ENCODE data around the gene LAMA1. TPM values are rescaled to one million over a fixed set of nuclear protein-coding genes. Genes with fewer than 3 reads are reported as not detected.

Gene LAMA1
- total RNA-seq, 1 donor from 2014 or later: 75.0 TPM

GRCh38 chr18:6927153-6927552 lies 190.4 kb downstream of the LAMA1 start:
- H3K4me3 Mint-ChIP-seq: no peak overlapping the region
- no peak for DNase-seq (ENCODE audit: extremely low spot score, unreplicated experiment)
- H3K4me1 Mint-ChIP-seq (ENCODE audit: unreplicated experiment): peaks cover 20% of the 10 kb centered on the region
- H3K9me3 Mint-ChIP-seq: peaks cover 5% of the 10 kb centered on the region
- H3K27ac Mint-ChIP-seq: no peak overlapping the region
- no peak for TF ChIP-seq CTCF (conservative IDR thresholded peaks at IDR 0.05)
- no peaks in the 10 kb centered on the region for H3K36me3 Mint-ChIP-seq
- no peaks in the 10 kb centered on the region for H3K27me3 Mint-ChIP-seq

- no peaks in the 10 kb centered on the region for H3K36me3 Mint-ChIP-seq
- peaks cover 26% of the 10 kb centered on the region for H3K4me1 Mint-ChIP-seq (ENCODE audit: unreplicated experiment)
- H3K4me3 Mint-ChIP-seq: no peak overlapping the region
- H3K27me3 Mint-ChIP-seq: peaks cover 5% of the 10 kb centered on the region
- DNase-seq (ENCODE audit: extremely low spot score, unreplicated experiment): no peak
- no peak for TF ChIP-seq CTCF (conservative IDR thresholded peaks at IDR 0.05)
- H3K27ac Mint-ChIP-seq: no peak overlapping the region
- peaks cover 10% of the 10 kb centered on the region for H3K9me3 Mint-ChIP-seq
Observed at GRCh38 chr18:6923220-6923619, 194.4 kb downstream of the LAMA1 start.

GRCh38 chr18:6921571-6921970 lies 196.0 kb downstream of the LAMA1 start:
- H3K9me3 Mint-ChIP-seq: peaks cover 10% of the 10 kb centered on the region
- H3K4me1 Mint-ChIP-seq (ENCODE audit: unreplicated experiment): peaks cover 17% of the 10 kb centered on the region
- DNase-seq (ENCODE audit: extremely low spot score, unreplicated experiment): no peak
- no peak overlapping the region for H3K27ac Mint-ChIP-seq
- H3K36me3 Mint-ChIP-seq: no peaks in the 10 kb centered on the region
- TF ChIP-seq CTCF (conservative IDR thresholded peaks at IDR 0.05): no peak
- peaks cover 5% of the 10 kb centered on the region for H3K27me3 Mint-ChIP-seq
- H3K4me3 Mint-ChIP-seq: no peak overlapping the region

- Mint-ChIP-seq H3K36me3 (no peaks in the 10 kb centered on the region), H3K4me1 (ENCODE audit: unreplicated experiment) (peaks cover 13% of the 10 kb centered on the region), H3K9me3 (peaks cover 10% of the 10 kb centered on the region), H3K27me3 (peaks cover 5% of the 10 kb centered on the region), H3K4me3 (no peak overlapping the region), H3K27ac (peak overlapping the region; percentile 14)
- TF ChIP-seq CTCF (conservative IDR thresholded peaks at IDR 0.05): peak; percentile 81
- no peak for DNase-seq (ENCODE audit: extremely low spot score, unreplicated experiment)
Observed at GRCh38 chr18:6920099-6920955, 197.3 kb downstream of the LAMA1 start.

- no peak for TF ChIP-seq CTCF (conservative IDR thresholded peaks at IDR 0.05)
- DNase-seq (ENCODE audit: extremely low spot score, unreplicated experiment): no peak
- Mint-ChIP-seq H3K36me3 (peaks cover 3% of the 10 kb centered on the region), H3K27ac (no peak overlapping the region), H3K4me3 (no peak overlapping the region), H3K4me1 (ENCODE audit: unreplicated experiment) (peaks cover 5% of the 10 kb centered on the region), H3K27me3 (peaks cover 5% of the 10 kb centered on the region), H3K9me3 (peaks cover 5% of the 10 kb centered on the region)
Observed at GRCh38 chr18:6917072-6917471, 200.5 kb downstream of the LAMA1 start.

All from type B pancreatic cell (in vitro differentiated cells).